Neural progenitor cell (in vitro differentiated cells): Measurements from ENCODE around the gene RAB35. TPM values are rescaled to one million over a fixed set of nuclear protein-coding genes. Genes with fewer than 3 reads are reported as not detected.

Source experiments
- DNase-seq: peaks from one replicate; pipeline ENCODE4 v3.0.0-alpha.2; 2016; ENCODE audit warnings: low spot score
- H2AFZ ChIP-seq: fragments of 200-600 bp; sonication (generic); replicated peaks from 2 replicates; pipeline ENCODE4 v1.6.1; 2016; ENCODE audit warnings: antibody characterized with exemption
- H3F3A ChIP-seq: fragments of 200-600 bp; sonication (generic); 2 replicates; pipeline ENCODE4 v1.6.1; 2016; ENCODE audit warnings: antibody characterized with exemption, low read depth
- H3K27ac ChIP-seq: fragments of 200-600 bp; sonication (generic); 2 replicates; pipeline ENCODE4 v1.5.1; 2016; ENCODE audit warnings: mild to moderate bottlenecking
- H3K27me3 ChIP-seq: fragments of 200-600 bp; sonication (generic); 2 replicates; pipeline ENCODE4 v1.6.1; 2016; ENCODE audit warnings: mild to moderate bottlenecking, moderate library complexity
- H3K36me3 ChIP-seq: fragments of 200-600 bp; sonication (generic); 2 replicates; pipeline ENCODE4 v1.5.1; 2016
- H3K4me1 ChIP-seq: fragments of 200-600 bp; sonication (generic); 2 replicates; pipeline ENCODE4 v1.6.1; 2016; ENCODE audit warnings: mixed run types
- H3K4me2 ChIP-seq: fragments of 200-600 bp; sonication (generic); 2 replicates; pipeline ENCODE4 v1.6.1; 2016
- H3K4me3 ChIP-seq: fragments of 200-600 bp; sonication (generic); 2 replicates; pipeline ENCODE4 v1.5.1; 2016
- H3K79me2 ChIP-seq: fragments of 200-600 bp; sonication (generic); 2 replicates; pipeline ENCODE4 v1.6.1; 2016; ENCODE audit warnings: low read depth
- H3K9ac ChIP-seq: fragments of 200-600 bp; sonication (generic); 2 replicates; pipeline ENCODE4 v1.6.1; 2016
- H3K9me3 ChIP-seq: fragments of 200-600 bp; sonication (generic); 2 replicates; pipeline ENCODE4 v1.5.1; 2016; ENCODE audit warnings: low read depth
- H4K20me1 ChIP-seq: fragments of 200-600 bp; sonication (generic); 2 replicates; pipeline ENCODE4 v1.6.1; 2016; ENCODE audit warnings: low read depth
- H3K27ac Mint-ChIP-seq: 3 replicates; pipeline ENCODE4 v1.8.0; 2021; ENCODE audit warnings: mixed read lengths
- H3K27me3 Mint-ChIP-seq: 2 replicates; pipeline ENCODE4 v1.8.0; 2022; ENCODE audit warnings: low read depth, mild to moderate bottlenecking, inconsistent platforms, moderate library complexity, mixed read lengths; ENCODE audit not compliant: insufficient read depth
- H3K36me3 Mint-ChIP-seq: 3 replicates; pipeline ENCODE4 v1.8.0; 2021; ENCODE audit warnings: mixed read lengths
- H3K4me1 Mint-ChIP-seq: 3 replicates; pipeline ENCODE4 v1.8.0; 2021; ENCODE audit warnings: mixed read lengths
- H3K4me3 Mint-ChIP-seq: 3 replicates; pipeline ENCODE4 v1.8.0; 2021; ENCODE audit warnings: mild to moderate bottlenecking, moderate library complexity, mixed read lengths
- H3K9me3 Mint-ChIP-seq: 3 replicates; pipeline ENCODE4 v1.8.0; 2020; ENCODE audit warnings: mixed read lengths
- CTCF ChIP-seq: fragments of 200-600 bp; sonication (generic); IDR thresholded peaks from 2 replicates; pipeline ENCODE4 v1.5.1; 2017; ENCODE audit warnings: antibody characterized with exemption, mild to moderate bottlenecking
- EZH2 ChIP-seq: fragments of 200-600 bp; sonication (generic); IDR thresholded peaks from 2 replicates; pipeline ENCODE4 v1.6.1; 2017; ENCODE audit warnings: antibody characterized with exemption, mild to moderate bottlenecking, moderate library complexity
- EZH2phosphoT487 ChIP-seq: fragments of 200-600 bp; sonication (generic); IDR thresholded peaks from 2 replicates; pipeline ENCODE4 v1.6.1; 2017; ENCODE audit warnings: antibody characterized with exemption
- total RNA-seq: library from RNA; depleted of rRNA; stranded (reverse); fragments of >200 nt; gene quantifications from 2 replicates; pipeline ENCODE4 v1.2.3, GENCODE V29; 2015; ENCODE audit warnings: low replicate concordance

The RAB35 gene
- total RNA-seq, 1 donor from 2014 or later: 17.5 TPM

- no peak overlapping the region for H3K4me3 Mint-ChIP-seq
- peaks cover 5% of the 10 kb centered on the region for H3K36me3 Mint-ChIP-seq
- H3K27ac Mint-ChIP-seq: no peak overlapping the region
- peaks cover 18% of the 10 kb centered on the region for H3K4me1 Mint-ChIP-seq
- Histone ChIP-seq H3K27me3 (no peaks in the 10 kb centered on the region), H3F3A (peaks cover 4% of the 10 kb centered on the region), H3K79me2 (no peaks in the 10 kb centered on the region), H3K4me1 (peaks cover 8% of the 10 kb centered on the region), H4K20me1 (peaks cover 11% of the 10 kb centered on the region), H3K4me3 (no peak overlapping the region), H3K9me3 (no peaks in the 10 kb centered on the region), H3K36me3 (no peaks in the 10 kb centered on the region), H3K27ac (no peak overlapping the region), H3K9ac (no peak overlapping the region), H3K4me2 (no peak overlapping the region), H2AFZ (no peak overlapping the region)
- peaks cover 3% of the 10 kb centered on the region for H3K27me3 Mint-ChIP-seq
- no peak for TF ChIP-seq EZH2
- no peak for TF ChIP-seq CTCF
- TF ChIP-seq EZH2phosphoT487: no peak
- H3K9me3 Mint-ChIP-seq: no peaks in the 10 kb centered on the region
- DNase-seq: no peak
Measured at GRCh38 chr12:120099738-120100137, 16.8 kb downstream of the RAB35 start.

DNA sequence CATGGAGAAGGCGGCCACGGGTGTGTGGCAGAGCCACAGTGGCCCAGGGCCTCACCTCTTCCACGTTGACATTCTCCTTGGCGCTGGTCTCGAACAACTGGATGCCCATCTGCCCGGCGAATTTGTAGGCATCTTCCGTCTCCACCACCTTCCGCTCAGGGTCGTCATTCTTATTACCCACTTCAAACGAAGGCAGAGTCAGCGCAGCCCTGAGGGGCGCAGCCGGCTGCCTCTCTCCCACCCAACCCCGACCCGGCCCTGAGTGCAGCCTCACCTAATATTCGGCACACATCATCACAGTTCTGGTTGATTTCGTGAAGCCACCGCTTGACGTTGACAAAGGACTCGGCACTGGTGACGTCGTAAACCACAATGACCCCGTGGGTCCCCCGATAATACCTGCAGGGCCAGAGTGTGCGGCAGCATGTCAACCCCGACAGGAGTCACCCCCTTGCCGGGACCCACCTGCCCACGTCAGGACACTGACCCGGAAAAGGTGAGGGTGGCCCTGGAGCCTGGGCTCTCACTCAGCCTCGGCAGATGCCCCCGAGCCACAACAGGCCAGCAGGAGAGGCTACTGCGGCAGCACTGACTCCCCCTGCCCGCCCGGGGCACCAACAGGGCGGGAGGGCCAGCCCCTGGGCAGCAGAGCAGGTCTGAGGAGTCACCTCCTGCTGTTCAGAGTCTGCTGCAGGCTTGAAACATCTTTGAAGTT lies 17.6 kb downstream of the RAB35 start:
- Mint-ChIP-seq H3K4me1 (peaks cover 26% of the 10 kb centered on the region), H3K27me3 (peaks cover 3% of the 10 kb centered on the region), H3K4me3 (no peak overlapping the region), H3K27ac (no peak overlapping the region), H3K9me3 (no peaks in the 10 kb centered on the region), H3K36me3 (peaks cover 4% of the 10 kb centered on the region)
- Histone ChIP-seq H2AFZ (no peak overlapping the region), H4K20me1 (peaks cover 16% of the 10 kb centered on the region), H3K4me3 (no peak overlapping the region), H3F3A (peaks cover 13% of the 10 kb centered on the region), H3K27me3 (no peaks in the 10 kb centered on the region), H3K4me1 (peaks cover 16% of the 10 kb centered on the region), H3K9ac (no peak overlapping the region), H3K9me3 (no peaks in the 10 kb centered on the region), H3K79me2 (no peaks in the 10 kb centered on the region), H3K36me3 (no peaks in the 10 kb centered on the region), H3K27ac (no peak overlapping the region), H3K4me2 (no peak overlapping the region)
- no peak for DNase-seq
- no peak for TF ChIP-seq EZH2phosphoT487
- no peak for TF ChIP-seq EZH2
- no peak for TF ChIP-seq CTCF

DNA sequence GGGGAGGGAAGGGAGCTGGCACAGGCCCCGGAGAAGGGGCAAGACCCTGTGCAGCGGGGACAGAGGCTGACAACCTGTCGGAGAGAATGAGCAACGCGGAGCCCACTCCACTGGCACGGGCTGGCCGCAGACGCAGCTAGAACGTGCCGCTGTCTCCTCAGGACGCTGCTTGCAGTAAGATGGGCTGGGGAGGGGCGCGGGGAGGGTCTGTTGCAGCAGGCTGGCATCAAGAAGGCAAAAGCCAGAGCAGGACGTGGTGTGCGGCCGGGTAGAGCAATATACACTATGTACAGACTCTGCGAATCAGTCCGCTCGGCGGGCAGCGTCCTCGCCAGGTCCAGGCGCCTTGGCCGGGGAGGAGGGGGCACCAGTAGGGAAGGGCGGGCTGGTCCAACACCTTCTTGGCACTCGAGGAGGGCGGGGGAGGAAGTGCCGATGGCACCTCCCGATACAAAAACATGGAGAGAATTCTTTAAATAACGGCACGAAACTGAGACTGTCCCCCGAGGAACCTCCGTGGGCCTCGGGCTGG lies 19.8 kb downstream of the RAB35 start:
- H4K20me1 ChIP-seq: peaks cover 16% of the 10 kb centered on the region

More for the DNA sequence above, 19.8 kb downstream of the RAB35 start:
- Histone ChIP-seq H3K4me1 (peaks cover 32% of the 10 kb centered on the region), H3K36me3 (no peaks in the 10 kb centered on the region), H3F3A (peaks cover 28% of the 10 kb centered on the region), H3K27ac (no peak overlapping the region), H3K79me2 (no peaks in the 10 kb centered on the region), H3K4me3 (no peak overlapping the region), H3K9ac (no peak overlapping the region), H3K9me3 (no peaks in the 10 kb centered on the region), H3K27me3 (no peaks in the 10 kb centered on the region), H2AFZ (no peak overlapping the region), H3K4me2 (no peak overlapping the region)
- no peak for DNase-seq
- TF ChIP-seq CTCF (no peak), EZH2 (no peak), EZH2phosphoT487 (no peak)
- H3K4me3 Mint-ChIP-seq: no peak overlapping the region
- peaks cover 2% of the 10 kb centered on the region for H3K27me3 Mint-ChIP-seq
- H3K36me3 Mint-ChIP-seq: peaks cover 2% of the 10 kb centered on the region
- H3K27ac Mint-ChIP-seq: peak overlapping the region; percentile 91
- H3K4me1 Mint-ChIP-seq: peaks cover 43% of the 10 kb centered on the region
- no peaks in the 10 kb centered on the region for H3K9me3 Mint-ChIP-seq
